OCI-LY3 (cell line): Measurements from ENCODE around the gene FSIP1.

Experiments used
- H2AFZ ChIP-seq: fragments of 200-600, 300-600 bp; shearing (Covaris generic); 2 replicates; pipeline ENCODE4 v1.6.0; 2014; ENCODE audit warnings: antibody characterized with exemption, low read depth, low read length
- H3K27ac ChIP-seq: fragments of 200-600, 300-600 bp; sonication (generic); 2 replicates; pipeline ENCODE4 v1.5.1; 2014; ENCODE audit warnings: mild to moderate bottlenecking, low read length, moderate library complexity, mixed read lengths
- H3K27me3 ChIP-seq: fragments of 200-600, 300-600 bp; sonication (generic); 2 replicates; pipeline ENCODE4 v1.6.1; 2014; ENCODE audit warnings: low read depth, low read length, mixed read lengths
- H3K36me3 ChIP-seq: fragments of 200-600, 300-600 bp; sonication (generic); replicated peaks from 2 replicates; pipeline ENCODE3; 2014; ENCODE audit warnings: low read depth, low read length, mixed read lengths
- H3K4me1 ChIP-seq: fragments of 300-600, 200-600 bp; sonication (generic); 2 replicates; pipeline ENCODE4 v1.6.1; 2014; ENCODE audit warnings: low read length, mixed read lengths
- H3K4me2 ChIP-seq: fragments of 200-600, 300-600 bp; sonication (generic); 2 replicates; pipeline ENCODE4 v1.6.1; 2014; ENCODE audit warnings: low read length, mixed read lengths
- H3K4me3 ChIP-seq: fragments of 300-600, 200-600 bp; sonication (generic); 2 replicates; pipeline ENCODE4 v1.5.1; 2014; ENCODE audit warnings: antibody characterized with exemption, mild to moderate bottlenecking, low read length, moderate library complexity
- H3K79me2 ChIP-seq: fragments of 300-600, 200-600 bp; shearing (Covaris generic); 2 replicates; pipeline ENCODE4 v1.6.1; 2014; ENCODE audit warnings: mild to moderate bottlenecking, low read length, mixed read lengths
- H3K9ac ChIP-seq: fragments of 300-600, 200-600 bp; shearing (Covaris generic); 2 replicates; pipeline ENCODE4 v1.6.0; 2014; ENCODE audit warnings: mild to moderate bottlenecking, low read length, moderate library complexity
- H3K9me3 ChIP-seq: fragments of 200-600, 300-600 bp; shearing (Covaris generic); 2 replicates; pipeline ENCODE4 v1.6.1; 2014; ENCODE audit warnings: low read length, mixed read lengths; ENCODE audit not compliant: insufficient read depth
- H4K20me1 ChIP-seq: fragments of 200-600, 300-600 bp; sonication (generic); 2 replicates; pipeline ENCODE4 v1.6.1; 2016; ENCODE audit warnings: low read length, mixed read lengths; ENCODE audit not compliant: insufficient read depth
- CTCF ChIP-seq: fragments of 200-600, 300-600 bp; sonication (generic); IDR thresholded peaks from 2 replicates; pipeline ENCODE4 v1.5.1; 2014; ENCODE audit warnings: antibody characterized with exemption, low read length, low read depth
- EZH2phosphoT487 ChIP-seq: fragments of 200-600 bp; shearing (Covaris generic); IDR thresholded peaks from 2 replicates; pipeline ENCODE4 v1.6.1; 2018; ENCODE audit warnings: antibody characterized with exemption, mixed run types, low read depth

The FSIP1 gene

GRCh38 chr15:39618063-39618823, 164.4 kb downstream of the FSIP1 start:
- H2AFZ ChIP-seq = peak overlapping the region; percentile 44
- peak overlapping the region; percentile 69 for H3K4me2 ChIP-seq
- TF ChIP-seq EZH2phosphoT487 (no peak), CTCF (no peak)
- H4K20me1 ChIP-seq = no peaks in the 10 kb centered on the region
- H3K36me3 ChIP-seq = peaks cover 36% of the 10 kb centered on the region
- peak overlapping the region; percentile 44 for H3K9ac ChIP-seq
- no peaks in the 10 kb centered on the region for H3K27me3 ChIP-seq
- H3K9me3 ChIP-seq = 0 out of 2 replicates have a peak, but pooled peaks cover 7% of the 10 kb centered on the region
- peak overlapping the region; percentile 26 for H3K4me3 ChIP-seq
- H3K4me1 ChIP-seq = peaks cover 68% of the 10 kb centered on the region
- H3K79me2 ChIP-seq = no peaks in the 10 kb centered on the region
- H3K27ac ChIP-seq = peak overlapping the region; percentile 87

- H3K27ac ChIP-seq = peak overlapping the region; percentile 87
- peaks cover 10% of the 10 kb centered on the region; the same call in 1 of the 2 replicates for H3K9me3 ChIP-seq
- TF ChIP-seq CTCF (no peak), EZH2phosphoT487 (no peak)
- no peaks in the 10 kb centered on the region for H3K79me2 ChIP-seq
- H3K4me2 ChIP-seq = peak overlapping the region; percentile 69
- peak overlapping the region; percentile 53 for H3K9ac ChIP-seq
- H2AFZ ChIP-seq = no peak overlapping the region
- no peaks in the 10 kb centered on the region for H3K27me3 ChIP-seq
- H3K4me3 ChIP-seq = peak overlapping the region; percentile 26
- no peaks in the 10 kb centered on the region for H4K20me1 ChIP-seq
- H3K36me3 ChIP-seq = peaks cover 48% of the 10 kb centered on the region
- peaks cover 55% of the 10 kb centered on the region for H3K4me1 ChIP-seq
Measured at GRCh38 chr15:39616731-39617455, 165.7 kb downstream of the FSIP1 start.

- Histone ChIP-seq H3K4me2 (no peak overlapping the region), H3K79me2 (no peaks in the 10 kb centered on the region), H3K27me3 (no peaks in the 10 kb centered on the region), H3K4me1 (peaks cover 38% of the 10 kb centered on the region), H3K27ac (no peak overlapping the region), H4K20me1 (no peaks in the 10 kb centered on the region), H3K4me3 (no peak overlapping the region), H3K9me3 (peaks cover 30% of the 10 kb centered on the region), H3K36me3 (peaks cover 55% of the 10 kb centered on the region), H3K9ac (no peak overlapping the region), H2AFZ (no peak overlapping the region)
- TF ChIP-seq EZH2phosphoT487 (no peak), CTCF (no peak)
Measured at GRCh38 chr15:39613861-39614260, 168.8 kb downstream of the FSIP1 start.

GRCh38 chr15:39613271-39613670, 169.4 kb downstream of the FSIP1 start:
- TF ChIP-seq EZH2phosphoT487 = no peak
- TF ChIP-seq CTCF = no peak
- Histone ChIP-seq H3K4me3 (no peak overlapping the region), H3K9ac (no peak overlapping the region), H3K27ac (no peak overlapping the region), H3K9me3 (peaks cover 30% of the 10 kb centered on the region), H3K4me2 (no peak overlapping the region), H3K79me2 (no peaks in the 10 kb centered on the region), H3K4me1 (peaks cover 32% of the 10 kb centered on the region), H4K20me1 (no peaks in the 10 kb centered on the region), H3K36me3 (peaks cover 53% of the 10 kb centered on the region), H2AFZ (no peak overlapping the region), H3K27me3 (no peaks in the 10 kb centered on the region)
